Liver (tissue), 9 donors: ENCODE data around the gene MAPKAP1. TPM values are rescaled to one million over a fixed set of nuclear protein-coding genes. Genes with fewer than 3 reads are reported as not detected.

Experiments used
- DNase-seq: peaks from one replicate; pipeline ENCODE4 v3.0.0-alpha.2; 2017; ENCODE audit warnings: low spot score
- H3K27ac ChIP-seq, 2 donors: one replicate each; pipeline ENCODE4 v1.7.0; 2013; ENCODE audit warnings: inconsistent platforms in 2 of 2, low read length in 2 of 2, control low read depth in 1 of 2, low read depth in 1 of 2, mild to moderate bottlenecking in 1 of 2
- H3K27me3 ChIP-seq, 4 donors: one replicate each; pipeline versions ENCODE4 v1.6.1 to v1.7.0; 2013; ENCODE audit warnings: low read length in 3 of 4, inconsistent platforms in 1 of 4, mild to moderate bottlenecking in 1 of 4, moderate library complexity in 1 of 4; ENCODE audit not compliant: control insufficient read depth in 4 of 4, insufficient read depth in 4 of 4
- H3K36me3 ChIP-seq, 4 donors: one replicate each; pipeline versions ENCODE4 v1.6.1 to v1.7.0; 2013; ENCODE audit warnings: low read length in 3 of 4, mild to moderate bottlenecking in 3 of 4, low read depth in 1 of 4, moderate library complexity in 1 of 4; ENCODE audit not compliant: control insufficient read depth in 4 of 4, insufficient read depth in 3 of 4
- H3K4me1 ChIP-seq, 4 donors: one replicate each; pipeline versions ENCODE4 v1.6.1 to v1.7.0; 2013; ENCODE audit warnings: low read length in 3 of 4, mild to moderate bottlenecking in 3 of 4, moderate library complexity in 1 of 4; ENCODE audit not compliant: control insufficient read depth in 4 of 4, insufficient read depth in 4 of 4
- H3K4me3 ChIP-seq, 3 donors: one replicate each; pipeline versions ENCODE4 v1.6.1 to v1.7.0; 2013; ENCODE audit warnings: low read length in 3 of 3, control low read depth in 1 of 3, low read depth in 1 of 3, mild to moderate bottlenecking in 1 of 3
- H3K9ac ChIP-seq, 2 donors: one replicate each; pipeline ENCODE4 v1.7.0; 2013; ENCODE audit warnings: low read length in 2 of 2, mild to moderate bottlenecking in 2 of 2, moderate library complexity in 2 of 2, control low read depth in 1 of 2, low read depth in 1 of 2
- H3K9me3 ChIP-seq, 4 donors: one replicate each; pipeline versions ENCODE4 v1.6.1 to v1.7.0; 2013; ENCODE audit warnings: low read length in 3 of 4; ENCODE audit not compliant: control insufficient read depth in 4 of 4
- EGR1 ChIP-seq, 2 donors: IDR thresholded peaks; 2 replicates each; pipeline ENCODE4 v1.6.1; 2016 to 2018; ENCODE audit warnings: antibody characterized with exemption in 2 of 2, low read depth in 2 of 2
- FOXA1 ChIP-seq: IDR thresholded peaks from 2 replicates; pipeline ENCODE4 v1.6.1; 2016; ENCODE audit warnings: antibody characterized with exemption
- FOXA2 ChIP-seq: IDR thresholded peaks from 2 replicates; pipeline ENCODE4 v1.6.1; 2016; ENCODE audit warnings: antibody characterized with exemption
- GABPA ChIP-seq, 2 donors: IDR thresholded peaks in 1 of 2; conservative IDR thresholded peaks in 1 of 2; 2 replicates each; pipeline ENCODE4 v1.6.1; 2016; ENCODE audit warnings: antibody characterized with exemption in 2 of 2, mild to moderate bottlenecking in 1 of 2, moderate library complexity in 1 of 2
- HNF4A ChIP-seq, 2 donors: conservative IDR thresholded peaks; 2 replicates each; pipeline ENCODE4 v1.6.1; 2016; ENCODE audit warnings: antibody characterized with exemption in 2 of 2, mild to moderate bottlenecking in 2 of 2
- HNF4G ChIP-seq: IDR thresholded peaks from 2 replicates; pipeline ENCODE4 v1.6.1; 2016; ENCODE audit warnings: antibody characterized with exemption
- JUND ChIP-seq, 2 donors: IDR thresholded peaks; 2 replicates each; pipeline ENCODE4 v1.6.1; 2016; ENCODE audit warnings: antibody characterized with exemption in 2 of 2
- NR2F2 ChIP-seq: IDR thresholded peaks from 2 replicates; pipeline ENCODE4 v1.6.1; 2016; ENCODE audit warnings: antibody characterized with exemption
- RAD21 ChIP-seq, 2 donors: IDR thresholded peaks; 2 replicates each; pipeline ENCODE4 v1.6.1; 2016; ENCODE audit warnings: antibody characterized with exemption in 2 of 2, mild to moderate bottlenecking in 2 of 2
- TAF1 ChIP-seq: conservative IDR thresholded peaks from 2 replicates; pipeline ENCODE4 v1.6.1; 2016; ENCODE audit warnings: antibody characterized with exemption, mild to moderate bottlenecking
- YY1 ChIP-seq: IDR thresholded peaks from 2 replicates; pipeline ENCODE4 v1.6.1; 2016; ENCODE audit warnings: antibody characterized with exemption, mild to moderate bottlenecking
- WGBS: extraction: QIAGEN DNeasy Blood & Tissue Kit; methylation state at CpG from one replicate; pipeline ENCODE4 v1.1.7; 2013; 5-methylcytosine and 5-hydroxymethylcytosine counted together
- polyA plus RNA-seq, 2 donors: library from polyadenylated mRNA; stranded (reverse) in 1 of 2; unstranded in 1 of 2; fragments of 200-250 nt in 1 of 2; fragments of >200 nt in 1 of 2; fragmentation: Nextera tagmentation in 1 of 2; extraction: Ambion mirVana in 1 of 2; gene quantifications; one replicate each; pipeline versions ENCODE4 v1.2.1 to v1.2.3, GENCODE V29; 2013 to 2015
- total RNA-seq, 2 donors: library from RNA; depleted of rRNA; stranded (reverse); fragments of >200 nt; gene quantifications; one replicate each; pipeline ENCODE4 v1.2.3, GENCODE V29; 2014
- TF ChIP-seq, protein P1 (sequence below): IDR thresholded peaks from 2 replicates; pipeline ENCODE4 v1.6.1; 2016; ENCODE audit warnings: antibody characterized with exemption
- TF ChIP-seq, protein P2 (sequence below): IDR thresholded peaks from 2 replicates; pipeline ENCODE4 v1.6.1; 2016; ENCODE audit warnings: antibody characterized with exemption
- TF ChIP-seq, protein P3 (sequence below): IDR thresholded peaks from 2 replicates; pipeline ENCODE4 v1.6.1; 2016; ENCODE audit warnings: antibody characterized with exemption
- TF ChIP-seq, protein P4 (sequence below): IDR thresholded peaks from 2 replicates; pipeline ENCODE4 v1.6.1; 2016; ENCODE audit warnings: antibody characterized with exemption, mild to moderate bottlenecking
- donor health status: healthy.
- donor health status: healthy.
- donor health status: healthy.
- donor health status: healthy.
- donor health status: healthy.

The MAPKAP1 gene
- total and polyA plus RNA-seq, 4 donors: 23.6 to 55.9 (median 32.7) TPM

DNA sequence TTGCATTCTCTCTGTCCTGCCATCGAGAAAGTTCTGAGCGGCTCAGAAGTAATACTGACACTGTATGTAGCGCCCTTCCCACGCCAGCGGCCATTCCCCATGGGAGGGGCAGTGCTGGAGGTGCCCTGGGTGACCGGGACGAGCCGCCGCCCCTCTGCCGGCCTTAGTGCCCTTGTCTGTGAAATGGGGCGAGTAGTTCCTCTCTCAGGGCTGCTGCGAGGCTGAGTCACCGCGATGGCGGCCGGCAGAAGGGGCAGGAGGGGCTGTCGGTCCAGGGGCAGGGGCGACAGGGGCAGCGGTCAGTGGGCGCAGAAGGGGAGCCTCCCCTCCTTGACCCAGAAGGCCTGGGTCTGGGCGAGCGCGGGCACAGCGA, 296.5 kb downstream of the MAPKAP1 start:
- TF ChIP-seq JUND (IDR thresholded peaks at IDR 0.05) (no peak), EGR1 (IDR thresholded peaks at IDR 0.05; ENCODE audit: low read depth in 2 of 2) (no peak), GABPA (IDR thresholded peaks at IDR 0.05 in 1 of 2, conservative IDR thresholded peaks at IDR 0.05 in 1 of 2) (no peak), YY1 (no peak), HNF4A (conservative IDR thresholded peaks at IDR 0.05) (no peak)
- TF ChIP-seq, protein P1, sequence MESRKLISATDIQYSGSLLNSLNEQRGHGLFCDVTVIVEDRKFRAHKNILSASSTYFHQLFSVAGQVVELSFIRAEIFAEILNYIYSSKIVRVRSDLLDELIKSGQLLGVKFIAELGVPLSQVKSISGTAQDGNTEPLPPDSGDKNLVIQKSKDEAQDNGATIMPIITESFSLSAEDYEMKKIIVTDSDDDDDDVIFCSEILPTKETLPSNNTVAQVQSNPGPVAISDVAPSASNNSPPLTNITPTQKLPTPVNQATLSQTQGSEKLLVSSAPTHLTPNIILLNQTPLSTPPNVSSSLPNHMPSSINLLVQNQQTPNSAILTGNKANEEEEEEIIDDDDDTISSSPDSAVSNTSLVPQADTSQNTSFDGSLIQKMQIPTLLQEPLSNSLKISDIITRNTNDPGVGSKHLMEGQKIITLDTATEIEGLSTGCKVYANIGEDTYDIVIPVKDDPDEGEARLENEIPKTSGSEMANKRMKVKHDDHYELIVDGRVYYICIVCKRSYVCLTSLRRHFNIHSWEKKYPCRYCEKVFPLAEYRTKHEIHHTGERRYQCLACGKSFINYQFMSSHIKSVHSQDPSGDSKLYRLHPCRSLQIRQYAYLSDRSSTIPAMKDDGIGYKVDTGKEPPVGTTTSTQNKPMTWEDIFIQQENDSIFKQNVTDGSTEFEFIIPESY: no peak
- Histone ChIP-seq H3K9me3 (no peaks in the 10 kb centered on the region), H3K4me1 (peaks cover 2 to 10% (median 6%) of the 10 kb centered on the region in 4 donors), H3K9ac (no peak overlapping the region), H3K27ac (no peak overlapping the region), H3K27me3 (no peaks in the 10 kb centered on the region), H3K4me3 (no peak overlapping the region), H3K36me3 (no peaks in the 10 kb centered on the region)
- 96% methylated on average over 24 of the region's 24 CpGs for WGBS
- no peak for DNase-seq

DNA sequence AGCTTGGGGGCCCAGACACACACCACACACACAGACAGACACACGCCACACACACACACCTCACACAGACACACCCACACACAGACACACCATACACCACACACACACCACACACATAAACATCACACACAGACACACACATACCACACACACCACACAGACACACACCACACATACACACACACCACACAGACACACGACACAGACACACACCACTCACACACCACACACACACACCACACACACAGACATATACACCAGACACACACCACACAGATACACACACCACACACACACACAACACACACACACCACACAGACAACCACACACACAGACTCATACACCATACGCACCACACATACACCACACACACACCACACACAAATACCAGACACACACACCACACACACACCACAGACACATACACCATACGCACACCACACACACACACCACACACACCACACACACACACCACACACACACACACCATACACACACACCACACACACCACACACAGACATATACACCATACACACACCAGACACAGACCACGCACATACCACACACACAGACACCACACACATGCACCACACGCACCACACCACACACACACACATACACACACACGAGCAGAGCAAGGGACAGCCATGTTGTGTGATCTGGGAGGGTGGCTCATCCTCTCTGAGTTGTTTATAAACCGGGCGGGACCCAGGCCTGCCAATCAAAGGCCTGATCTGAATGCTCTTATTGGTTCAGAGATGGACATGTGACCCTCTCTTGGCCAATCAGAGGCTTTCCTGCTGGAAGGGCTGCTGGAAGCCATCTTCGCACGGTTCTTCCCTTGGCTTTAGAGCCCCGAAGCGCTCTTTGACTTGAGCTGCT, 297.1 kb downstream of the MAPKAP1 start:
- 95% methylated on average over 13 of the region's 13 CpGs for WGBS
- TF ChIP-seq HNF4A (conservative IDR thresholded peaks at IDR 0.05): no peak
- TF ChIP-seq, protein P2, sequence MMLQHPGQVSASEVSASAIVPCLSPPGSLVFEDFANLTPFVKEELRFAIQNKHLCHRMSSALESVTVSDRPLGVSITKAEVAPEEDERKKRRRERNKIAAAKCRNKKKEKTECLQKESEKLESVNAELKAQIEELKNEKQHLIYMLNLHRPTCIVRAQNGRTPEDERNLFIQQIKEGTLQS: no peak
- no peak for TF ChIP-seq GABPA (IDR thresholded peaks at IDR 0.05 in 1 of 2, conservative IDR thresholded peaks at IDR 0.05 in 1 of 2)
- no peak for TF ChIP-seq HNF4G
- TF ChIP-seq TAF1: no peak
- Histone ChIP-seq H3K9ac (no peak overlapping the region), H3K36me3 (no peaks in the 10 kb centered on the region), H3K4me3 (no peak overlapping the region), H3K27me3 (no peaks in the 10 kb centered on the region), H3K4me1 (peaks cover 2 to 10% (median 6%) of the 10 kb centered on the region in 4 donors), H3K9me3 (no peaks in the 10 kb centered on the region), H3K27ac (no peak overlapping the region)
- DNase-seq: no peak

DNA sequence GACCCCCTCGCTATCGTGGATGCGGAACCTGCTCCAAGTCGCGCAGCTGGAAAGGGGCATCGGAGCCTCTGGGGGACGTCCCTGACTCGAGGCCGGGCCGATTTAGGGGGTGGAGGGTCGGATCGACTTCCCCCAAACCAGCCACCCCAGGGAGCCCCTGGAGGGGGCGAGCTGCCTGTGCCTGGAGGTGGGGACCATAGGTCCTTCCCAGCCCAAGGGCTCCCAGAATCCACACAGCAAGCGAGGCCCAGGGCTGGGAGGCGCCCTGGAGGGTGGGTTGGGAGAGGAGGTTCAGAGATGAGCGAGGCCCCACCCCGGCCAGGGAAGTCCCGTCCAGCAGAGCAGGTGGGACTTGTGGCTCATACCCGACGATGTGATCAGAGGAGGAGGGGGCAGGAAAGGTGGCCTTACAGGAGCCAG, 297.8 kb downstream of the MAPKAP1 start:
- H3K9me3 ChIP-seq: no peaks in the 10 kb centered on the region
- H3K4me1 ChIP-seq: peaks cover 2 to 10% (median 6%) of the 10 kb centered on the region in 4 donors
- TF ChIP-seq JUND (IDR thresholded peaks at IDR 0.05) (no peak), HNF4G (no peak), RAD21 (IDR thresholded peaks at IDR 0.05) (no peak), HNF4A (conservative IDR thresholded peaks at IDR 0.05) (no peak), GABPA (IDR thresholded peaks at IDR 0.05 in 1 of 2, conservative IDR thresholded peaks at IDR 0.05 in 1 of 2) (no peak), FOXA1 (no peak), TAF1 (no peak), NR2F2 (no peak), EGR1 (IDR thresholded peaks at IDR 0.05; ENCODE audit: low read depth in 2 of 2) (no peak), FOXA2 (no peak), YY1 (no peak)
- TF ChIP-seq, protein P2: no peak
- TF ChIP-seq, protein P1: no peak
- TF ChIP-seq, protein P3, sequence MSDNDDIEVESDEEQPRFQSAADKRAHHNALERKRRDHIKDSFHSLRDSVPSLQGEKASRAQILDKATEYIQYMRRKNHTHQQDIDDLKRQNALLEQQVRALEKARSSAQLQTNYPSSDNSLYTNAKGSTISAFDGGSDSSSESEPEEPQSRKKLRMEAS: no peak
- TF ChIP-seq, protein P4, sequence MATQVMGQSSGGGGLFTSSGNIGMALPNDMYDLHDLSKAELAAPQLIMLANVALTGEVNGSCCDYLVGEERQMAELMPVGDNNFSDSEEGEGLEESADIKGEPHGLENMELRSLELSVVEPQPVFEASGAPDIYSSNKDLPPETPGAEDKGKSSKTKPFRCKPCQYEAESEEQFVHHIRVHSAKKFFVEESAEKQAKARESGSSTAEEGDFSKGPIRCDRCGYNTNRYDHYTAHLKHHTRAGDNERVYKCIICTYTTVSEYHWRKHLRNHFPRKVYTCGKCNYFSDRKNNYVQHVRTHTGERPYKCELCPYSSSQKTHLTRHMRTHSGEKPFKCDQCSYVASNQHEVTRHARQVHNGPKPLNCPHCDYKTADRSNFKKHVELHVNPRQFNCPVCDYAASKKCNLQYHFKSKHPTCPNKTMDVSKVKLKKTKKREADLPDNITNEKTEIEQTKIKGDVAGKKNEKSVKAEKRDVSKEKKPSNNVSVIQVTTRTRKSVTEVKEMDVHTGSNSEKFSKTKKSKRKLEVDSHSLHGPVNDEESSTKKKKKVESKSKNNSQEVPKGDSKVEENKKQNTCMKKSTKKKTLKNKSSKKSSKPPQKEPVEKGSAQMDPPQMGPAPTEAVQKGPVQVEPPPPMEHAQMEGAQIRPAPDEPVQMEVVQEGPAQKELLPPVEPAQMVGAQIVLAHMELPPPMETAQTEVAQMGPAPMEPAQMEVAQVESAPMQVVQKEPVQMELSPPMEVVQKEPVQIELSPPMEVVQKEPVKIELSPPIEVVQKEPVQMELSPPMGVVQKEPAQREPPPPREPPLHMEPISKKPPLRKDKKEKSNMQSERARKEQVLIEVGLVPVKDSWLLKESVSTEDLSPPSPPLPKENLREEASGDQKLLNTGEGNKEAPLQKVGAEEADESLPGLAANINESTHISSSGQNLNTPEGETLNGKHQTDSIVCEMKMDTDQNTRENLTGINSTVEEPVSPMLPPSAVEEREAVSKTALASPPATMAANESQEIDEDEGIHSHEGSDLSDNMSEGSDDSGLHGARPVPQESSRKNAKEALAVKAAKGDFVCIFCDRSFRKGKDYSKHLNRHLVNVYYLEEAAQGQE: no peak
- no peak overlapping the region for H3K27ac ChIP-seq
- DNase-seq: no peak
- H3K27me3 ChIP-seq: no peaks in the 10 kb centered on the region
- no peaks in the 10 kb centered on the region for H3K36me3 ChIP-seq
- no peak overlapping the region for H3K9ac ChIP-seq
- WGBS: 85% methylated on average over 20 of the region's 20 CpGs
- no peak overlapping the region for H3K4me3 ChIP-seq
